ENCODE measurements around the gene RB1.

The RB1 gene

DNA sequence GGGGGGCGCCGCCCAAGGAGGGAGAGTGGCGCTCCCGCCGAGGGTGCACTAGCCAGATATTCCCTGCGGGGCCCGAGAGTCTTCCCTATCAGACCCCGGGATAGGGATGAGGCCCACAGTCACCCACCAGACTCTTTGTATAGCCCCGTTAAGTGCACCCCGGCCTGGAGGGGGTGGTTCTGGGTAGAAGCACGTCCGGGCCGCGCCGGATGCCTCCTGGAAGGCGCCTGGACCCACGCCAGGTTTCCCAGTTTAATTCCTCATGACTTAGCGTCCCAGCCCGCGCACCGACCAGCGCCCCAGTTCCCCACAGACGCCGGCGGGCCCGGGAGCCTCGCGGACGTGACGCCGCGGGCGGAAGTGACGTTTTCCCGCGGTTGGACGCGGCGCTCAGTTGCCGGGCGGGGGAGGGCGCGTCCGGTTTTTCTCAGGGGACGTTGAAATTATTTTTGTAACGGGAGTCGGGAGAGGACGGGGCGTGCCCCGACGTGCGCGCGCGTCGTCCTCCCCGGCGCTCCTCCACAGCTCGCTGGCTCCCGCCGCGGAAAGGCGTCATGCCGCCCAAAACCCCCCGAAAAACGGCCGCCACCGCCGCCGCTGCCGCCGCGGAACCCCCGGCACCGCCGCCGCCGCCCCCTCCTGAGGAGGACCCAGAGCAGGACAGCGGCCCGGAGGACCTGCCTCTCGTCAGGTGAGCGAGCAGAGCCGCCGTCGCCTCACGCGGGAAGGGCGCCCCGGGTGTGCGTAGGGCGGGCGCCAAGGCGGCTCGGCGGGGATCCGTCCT, at the start of gene RB1:
Gene RB1 (plus strand): TSS at position 393 of the 784 bp plus-strand sequence. CDS start 162 bp downstream, at position 555.
- DNase-seq, result peak; percentile 90

DNA sequence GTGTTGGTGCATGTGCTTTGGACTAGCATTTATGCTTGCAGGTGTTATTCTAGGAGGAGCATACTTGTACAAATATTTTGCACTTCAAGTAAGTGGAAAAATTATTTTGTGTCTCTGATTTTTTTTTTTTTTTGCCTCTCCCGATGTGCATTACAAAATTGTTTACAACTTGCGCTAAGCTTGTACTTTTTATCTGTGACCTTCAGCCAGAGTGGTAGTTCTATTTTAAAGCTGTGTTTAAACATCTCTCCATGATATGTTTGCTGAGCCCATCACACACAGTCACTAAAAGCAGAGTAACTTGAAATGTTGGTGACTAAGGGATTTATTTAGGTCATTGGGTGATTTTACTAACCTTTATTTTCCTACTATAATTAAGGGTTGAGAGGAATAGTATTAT, 49.7 kb upstream of the RB1 start:
- no peak for DNase-seq

DNA sequence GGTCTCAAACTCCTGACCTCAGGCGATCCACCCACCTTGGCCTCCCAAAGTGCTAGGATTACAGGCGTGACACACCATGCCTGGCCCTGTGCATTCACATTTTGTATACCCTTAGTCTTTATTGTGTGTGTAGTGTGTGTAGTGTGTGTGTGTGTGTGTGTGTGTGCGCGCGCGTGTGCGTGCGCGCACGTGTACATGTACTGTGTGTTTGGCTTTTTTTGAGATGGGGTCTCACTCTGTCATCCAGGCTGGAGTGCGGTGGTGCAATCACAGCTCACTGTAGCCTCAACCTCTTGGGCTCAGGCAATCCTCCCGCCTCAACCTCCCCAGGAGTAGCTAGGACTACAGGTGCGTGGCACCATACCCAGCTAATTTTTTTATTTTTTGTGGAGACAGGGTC, 48.5 kb upstream of the RB1 start:
- DNase-seq, result no peak

DNA sequence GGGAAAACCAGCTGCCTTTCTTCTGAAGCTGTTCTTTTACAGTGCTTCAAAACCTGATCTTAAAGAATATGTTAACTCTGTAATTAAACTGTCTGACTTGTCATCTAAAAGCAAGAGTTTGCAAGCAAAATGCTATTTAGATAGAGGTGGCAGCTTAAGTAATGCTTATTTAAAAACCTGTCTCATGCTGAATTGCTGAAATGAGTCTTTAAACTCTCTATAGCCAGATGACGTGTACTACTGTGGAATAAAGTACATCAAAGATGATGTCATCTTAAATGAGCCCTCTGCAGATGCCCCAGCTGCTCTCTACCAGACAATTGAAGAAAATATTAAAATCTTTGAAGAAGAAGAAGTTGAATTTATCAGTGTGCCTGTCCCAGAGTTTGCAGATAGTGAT, 47.6 kb upstream of the RB1 start:
- DNase-seq, result no peak

DNA sequence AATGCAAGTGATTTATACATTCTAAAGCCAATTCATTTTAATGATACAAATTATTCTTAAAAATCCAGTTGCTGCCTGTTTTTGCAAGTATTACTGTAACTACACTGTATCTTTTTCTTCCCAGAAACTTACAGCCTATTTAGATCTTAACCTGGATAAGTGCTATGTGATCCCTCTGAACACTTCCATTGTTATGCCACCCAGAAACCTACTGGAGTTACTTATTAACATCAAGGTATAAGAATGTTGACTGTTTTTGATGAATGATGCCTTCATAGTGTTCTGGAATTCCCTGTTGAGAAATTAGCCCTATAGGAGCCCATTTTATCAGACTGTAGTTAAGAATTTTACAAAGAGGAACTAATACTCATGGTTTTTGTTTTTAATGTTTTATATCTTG, 45.5 kb upstream of the RB1 start:
- no peak for DNase-seq

DNA sequence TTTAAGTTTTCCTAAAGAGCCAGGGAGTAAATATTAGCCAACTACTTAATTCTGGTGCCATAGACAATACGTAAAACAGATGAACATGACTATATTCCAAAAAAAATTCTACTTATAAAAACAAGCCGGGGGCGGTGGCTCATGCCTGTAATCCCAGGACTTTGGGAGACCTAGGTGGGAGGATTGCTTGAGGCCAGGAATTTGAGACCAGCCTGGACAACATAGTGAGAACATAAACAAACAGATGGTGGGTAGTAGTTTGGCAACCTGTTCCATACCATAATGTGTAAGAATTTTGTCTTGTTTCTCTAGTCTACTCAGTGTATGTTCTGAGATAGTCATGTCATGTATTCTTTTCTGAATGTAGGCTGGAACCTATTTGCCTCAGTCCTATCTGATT, 45.1 kb upstream of the RB1 start:
- no peak for DNase-seq

DNA sequence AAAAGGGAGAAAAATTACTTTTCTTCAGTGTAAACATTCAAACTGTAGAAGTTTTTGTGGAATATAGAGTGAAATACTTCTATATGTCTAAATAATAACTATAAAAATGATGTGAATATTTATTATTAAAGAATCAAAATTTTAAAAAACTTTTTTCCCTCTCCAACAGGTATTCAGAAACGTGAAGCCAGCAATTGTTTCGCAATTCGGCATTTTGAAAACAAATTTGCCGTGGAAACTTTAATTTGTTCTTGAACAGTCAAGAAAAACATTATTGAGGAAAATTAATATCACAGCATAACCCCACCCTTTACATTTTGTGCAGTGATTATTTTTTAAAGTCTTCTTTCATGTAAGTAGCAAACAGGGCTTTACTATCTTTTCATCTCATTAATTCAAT, 42.6 kb upstream of the RB1 start:
- no peak for DNase-seq

DNA sequence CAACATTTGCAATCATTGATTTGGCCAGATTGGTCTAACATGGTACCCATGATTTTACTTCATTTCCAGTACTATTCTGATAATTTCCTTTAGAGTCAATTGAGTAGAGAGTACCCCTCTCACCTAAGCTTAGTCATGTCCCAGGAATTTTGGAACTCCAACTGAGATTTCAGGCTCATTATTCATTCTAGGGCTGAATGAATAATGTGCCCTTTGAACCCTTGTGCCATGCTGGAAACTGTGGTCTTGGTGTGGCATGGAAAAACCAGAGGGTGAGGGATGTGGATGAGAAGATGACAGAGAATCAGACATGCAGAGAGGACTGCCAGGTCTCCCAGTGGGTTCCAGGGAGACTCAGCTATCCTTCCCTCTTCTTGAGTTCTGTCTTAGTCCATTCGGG, 40.4 kb upstream of the RB1 start:
- DNase-seq, result no peak

DNA sequence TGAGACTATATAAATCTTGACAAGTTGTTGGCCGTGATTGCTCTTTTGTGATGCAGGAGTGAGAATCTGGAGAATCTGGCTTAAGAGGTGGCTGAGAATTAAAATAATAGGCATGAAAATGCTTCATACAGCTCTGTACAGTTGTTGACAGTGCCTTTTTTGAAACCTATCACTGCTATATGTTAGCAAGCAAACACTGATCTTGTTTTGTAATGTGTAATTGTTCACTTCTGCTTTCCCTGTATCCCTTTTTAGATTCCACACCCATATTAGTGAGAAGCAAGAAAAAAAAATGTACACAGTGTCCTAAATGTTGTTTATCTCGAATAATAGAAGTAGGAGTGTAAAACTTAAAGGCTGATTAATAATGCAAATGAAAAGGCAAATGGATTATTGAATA, 39.5 kb upstream of the RB1 start:
- no peak for DNase-seq

DNA sequence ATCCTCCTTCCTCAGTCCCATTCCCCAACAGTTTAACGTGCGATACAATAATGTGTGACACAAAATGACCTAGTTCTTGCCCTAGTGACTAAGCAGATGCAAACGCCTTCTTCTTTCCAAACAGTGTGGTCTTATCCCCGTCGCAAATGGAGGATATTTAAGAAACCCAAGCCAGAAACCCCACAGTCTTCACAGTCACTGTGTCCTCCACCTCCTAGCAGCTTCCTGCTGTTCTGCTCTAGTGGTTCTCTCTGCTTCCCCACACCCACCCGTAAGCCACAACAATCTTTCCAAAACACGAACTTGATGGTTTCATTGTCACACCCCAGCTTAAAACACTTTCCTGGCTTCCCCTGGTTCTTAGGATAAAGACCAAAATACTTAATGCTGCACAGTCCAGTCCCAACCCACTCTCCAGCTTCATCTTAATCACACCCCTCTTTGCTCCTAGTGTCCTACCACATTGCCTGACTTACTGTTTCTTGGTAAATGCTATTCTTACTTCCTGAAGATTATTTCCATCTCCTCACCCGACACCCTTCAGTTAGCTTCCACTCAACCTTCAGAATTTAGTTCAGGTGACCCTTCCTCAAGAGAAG, 38.2 kb upstream of the RB1 start:
- DNase-seq, result peak; percentile 15

DNA sequence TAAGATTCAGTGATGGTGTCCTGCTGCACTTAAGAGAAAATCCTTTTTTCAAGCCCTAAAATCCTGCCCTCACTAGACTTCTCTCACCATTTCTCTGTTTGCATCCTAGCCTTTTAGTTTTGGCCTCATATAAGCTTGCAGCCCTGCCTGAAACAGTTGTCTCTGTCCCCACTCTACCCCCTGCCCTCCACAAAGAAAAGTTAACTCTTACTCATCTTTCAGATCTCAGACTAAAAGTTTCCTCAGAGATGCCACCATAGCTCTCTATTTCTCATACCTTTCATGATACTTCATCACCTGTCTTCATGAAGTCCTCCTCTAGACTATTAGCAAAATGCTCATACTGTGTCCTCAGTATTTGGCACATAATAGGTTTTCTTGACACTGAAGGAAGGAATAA, 37.4 kb upstream of the RB1 start:
- DNase-seq, result no peak

DNA sequence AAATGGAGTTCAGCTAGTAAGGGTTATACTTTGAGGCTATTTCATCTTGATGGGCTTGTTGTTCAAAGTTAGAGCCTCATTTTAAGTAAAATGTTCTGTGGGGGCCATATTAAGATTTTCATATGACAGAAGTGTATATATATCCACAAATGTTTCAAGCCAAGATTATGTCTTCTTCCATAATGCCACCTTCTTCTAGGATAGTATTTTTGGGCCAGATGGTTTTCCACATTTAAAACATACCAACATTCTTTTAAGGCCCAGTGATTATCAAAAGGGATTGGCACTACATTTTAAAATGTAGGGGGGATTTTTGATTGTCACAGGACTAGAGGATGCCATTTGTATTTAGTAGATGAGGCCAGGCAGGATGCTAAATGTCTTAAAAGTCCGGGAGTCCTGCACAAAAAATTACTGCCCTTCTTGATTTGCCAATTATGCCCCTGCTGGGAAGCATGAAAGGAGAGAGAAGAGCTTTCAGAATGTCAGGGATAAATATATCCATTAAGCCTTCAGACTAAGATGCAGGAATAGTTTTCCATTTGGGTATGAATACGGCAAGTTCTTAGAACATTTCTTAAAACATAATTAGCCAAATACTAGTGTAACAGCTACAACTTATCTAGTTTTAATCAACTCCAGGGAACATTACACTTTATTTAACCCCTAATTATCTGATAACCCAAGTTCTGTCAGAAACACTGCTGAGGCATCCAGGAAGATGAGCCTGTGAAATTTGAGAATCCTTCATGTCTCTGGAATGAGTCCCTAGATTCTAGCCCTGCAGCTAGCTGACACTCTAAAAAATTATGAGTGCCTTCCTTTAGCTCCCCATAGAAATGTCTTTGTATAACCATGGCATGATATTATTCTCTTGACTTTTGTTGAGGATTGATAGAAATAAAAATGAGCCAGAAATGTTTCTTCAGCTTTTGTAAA, 36.6 kb upstream of the RB1 start:
- DNase-seq, result no peak

DNA sequence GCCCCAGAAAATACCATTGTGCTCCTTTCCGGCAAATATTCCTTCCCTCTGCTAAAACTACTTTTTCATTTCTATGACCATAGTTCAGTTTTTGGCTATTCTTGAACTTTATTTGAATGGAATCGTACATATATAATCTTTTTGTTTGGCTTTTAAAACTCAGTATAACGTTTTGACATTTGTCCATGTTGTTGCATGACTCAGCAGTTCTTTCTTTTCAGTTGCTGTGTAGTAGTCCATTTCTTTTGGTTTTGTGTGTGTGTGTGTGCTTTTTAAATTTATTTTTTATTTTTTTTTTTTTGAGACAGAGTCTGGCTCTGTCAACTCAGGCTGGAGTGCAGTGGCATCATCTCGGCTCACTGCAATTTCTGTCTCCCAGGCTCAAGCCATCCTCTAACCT, 35.5 kb upstream of the RB1 start:
- no peak for DNase-seq

DNA sequence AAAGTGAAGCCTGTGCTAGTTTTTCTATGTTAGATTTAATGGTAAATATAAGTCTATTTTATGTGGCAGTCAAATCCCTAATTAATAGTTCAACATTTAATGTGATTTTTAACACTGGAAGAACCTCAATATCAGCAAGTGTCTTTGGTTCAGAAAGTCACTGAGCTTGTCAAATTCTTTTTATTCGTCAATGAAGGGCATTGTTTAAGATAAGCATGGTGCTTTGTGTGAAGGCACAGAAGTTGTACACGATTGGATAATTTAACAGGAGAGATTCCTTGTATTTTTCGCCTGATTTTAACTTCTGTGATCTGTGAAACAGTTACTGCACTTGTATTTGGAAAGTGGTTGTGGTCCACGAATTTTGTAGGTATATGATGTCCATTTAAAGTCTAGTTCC, 30.2 kb upstream of the RB1 start:
- no peak for DNase-seq

DNA sequence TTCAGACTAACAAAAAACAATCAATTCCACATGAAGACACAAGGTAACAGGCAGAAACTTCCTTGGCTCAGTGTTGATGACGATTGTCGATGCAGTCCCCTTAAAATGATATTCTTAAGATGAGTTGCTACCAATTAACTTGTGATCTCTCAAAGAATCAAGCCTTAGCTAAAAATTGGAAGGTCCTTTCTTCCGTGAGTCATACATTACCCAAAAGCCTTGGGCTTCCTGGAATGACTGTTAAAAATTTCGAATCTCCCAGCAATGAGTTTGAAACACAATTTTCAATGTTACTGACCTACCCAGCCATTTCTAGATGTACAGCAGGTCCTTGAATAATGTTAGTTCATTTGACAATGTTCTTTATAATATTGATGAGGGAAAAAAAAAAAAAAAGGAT, 28.0 kb upstream of the RB1 start:
- no peak for DNase-seq

DNA sequence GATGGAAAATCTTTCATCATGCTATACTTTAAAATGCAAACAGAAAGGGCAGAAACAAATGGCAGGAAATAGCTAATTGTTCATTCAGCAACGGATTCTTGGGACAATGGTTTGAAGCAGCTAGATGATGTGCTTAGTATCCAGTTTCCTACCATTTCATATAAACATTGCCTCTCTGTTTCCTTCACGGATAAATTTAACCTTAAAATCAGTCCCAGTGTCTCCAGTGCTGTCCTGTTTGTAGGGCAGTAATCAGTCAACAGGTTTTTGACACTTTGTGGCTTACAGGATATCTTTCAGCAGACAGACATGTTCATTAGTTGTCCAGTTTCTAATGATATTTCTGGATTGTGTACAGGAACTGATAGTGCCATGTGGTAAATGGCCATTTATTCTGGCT, 24.7 kb upstream of the RB1 start:
- DNase-seq, result no peak

DNA sequence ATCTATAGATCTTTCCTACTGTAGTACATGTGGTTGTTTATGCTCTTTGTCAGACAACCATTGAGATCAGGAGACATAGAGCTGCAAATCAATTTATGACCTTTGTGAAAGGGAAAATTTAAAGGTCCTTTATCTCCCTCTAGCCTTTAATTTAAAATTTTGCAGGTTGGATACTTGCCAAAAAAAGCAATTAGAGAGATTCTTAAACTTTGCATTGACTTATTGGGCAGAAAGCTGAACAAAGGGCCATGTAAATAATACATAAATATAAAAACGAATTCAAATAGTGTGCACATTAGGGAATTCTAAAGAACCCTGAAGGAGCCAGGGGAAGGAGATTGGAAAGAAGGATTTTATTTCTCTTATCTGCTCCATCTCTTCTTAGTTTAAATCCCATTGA, 22.0 kb upstream of the RB1 start:
- DNase-seq, result no peak

DNA sequence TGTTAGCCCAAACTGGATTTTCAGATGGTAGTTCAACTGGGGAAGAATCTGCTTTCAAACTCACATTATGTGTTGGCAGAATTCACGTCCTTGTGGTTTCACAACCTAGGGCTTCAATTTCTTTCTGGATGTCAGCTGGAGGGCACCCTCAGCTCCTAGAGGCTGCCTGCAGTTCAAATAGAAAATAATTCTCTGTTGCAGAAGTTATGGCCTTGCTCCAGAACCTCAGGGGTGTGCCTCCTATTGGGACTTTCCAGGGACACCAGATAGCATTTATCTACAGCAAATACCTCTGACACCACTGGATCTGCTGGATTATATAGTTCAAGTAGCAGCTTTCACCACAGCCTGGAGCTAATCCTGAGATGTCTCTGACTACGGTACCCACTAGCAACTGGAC, 11.8 kb upstream of the RB1 start:
- DNase-seq, result no peak

DNA sequence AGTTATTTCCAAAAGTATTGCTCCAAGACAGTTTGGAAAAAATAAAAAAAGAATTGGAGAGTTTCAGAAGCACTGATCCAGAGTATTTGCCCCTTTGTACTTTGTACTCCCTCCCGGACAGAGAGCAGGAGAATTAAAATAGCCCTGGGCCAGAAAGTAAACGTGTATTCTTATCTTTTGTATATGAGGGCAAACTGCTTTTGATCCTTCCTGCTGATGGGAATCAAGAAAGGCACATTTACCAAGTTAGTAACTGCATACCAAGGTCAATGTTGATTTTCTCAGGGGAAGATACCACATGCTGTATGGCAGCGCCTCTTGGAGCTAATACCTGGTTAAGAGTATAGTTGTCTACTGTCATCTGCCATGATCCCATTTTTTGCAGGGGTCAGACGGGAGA, 10.9 kb upstream of the RB1 start:
- DNase-seq, result no peak

DNA sequence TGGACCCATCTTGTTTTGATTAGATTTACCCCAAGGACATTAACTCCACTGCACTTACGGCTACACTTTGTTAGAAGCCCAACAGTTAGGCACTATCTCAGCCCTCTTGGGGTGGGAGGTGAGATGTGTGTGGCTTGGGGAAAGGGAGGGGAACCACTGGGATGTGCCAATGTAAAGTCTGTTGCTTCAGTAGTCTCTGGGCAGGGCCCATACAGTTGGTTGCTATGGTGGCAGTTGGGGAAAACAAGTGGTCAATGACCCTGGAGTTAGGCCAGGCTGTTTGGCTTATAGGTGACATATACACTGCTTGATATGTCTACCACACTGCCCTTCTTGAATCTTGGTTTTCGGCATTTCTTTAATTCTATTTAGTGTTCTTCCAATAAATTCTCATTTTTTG, 8.9 kb upstream of the RB1 start:
- no peak for DNase-seq

DNA sequence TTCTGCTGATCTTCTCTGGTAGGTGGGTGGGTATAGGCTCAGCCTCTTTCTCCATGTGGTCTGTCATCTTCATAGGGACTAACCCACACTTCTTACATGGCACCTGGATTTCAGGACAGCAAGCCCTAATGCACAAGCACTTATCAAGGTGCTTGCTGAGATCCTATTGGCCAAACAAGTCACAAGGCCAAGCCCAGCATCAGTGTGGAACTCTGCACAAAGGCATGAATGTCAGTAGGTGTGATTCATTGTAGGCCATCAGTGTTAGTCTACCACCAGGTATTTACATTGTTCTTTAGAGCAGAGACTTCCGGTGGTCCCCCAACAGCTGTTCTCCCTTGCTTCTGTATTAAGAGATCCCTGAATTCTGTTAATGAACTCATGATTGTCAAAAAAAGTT, 8.3 kb upstream of the RB1 start:
- no peak for DNase-seq

DNA sequence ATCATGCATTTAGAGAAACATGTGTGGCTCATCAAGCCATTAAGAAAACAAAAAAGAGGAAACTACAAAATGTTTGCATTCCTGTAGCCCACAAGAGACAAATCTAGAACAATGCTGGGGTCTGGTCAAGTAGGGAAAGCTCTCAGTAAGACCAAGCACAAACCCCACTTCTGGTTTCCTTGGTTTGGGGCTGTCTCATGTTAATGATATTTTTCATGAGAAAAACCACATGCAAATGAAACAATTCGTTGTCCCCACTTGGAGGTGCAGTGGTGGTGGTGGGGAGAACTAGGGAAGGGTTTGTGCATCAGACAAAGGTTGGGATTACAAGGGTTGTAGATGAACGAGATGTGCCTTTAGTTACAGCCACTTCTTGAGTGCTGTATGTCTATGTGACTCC, 7.0 kb upstream of the RB1 start:
- no peak for DNase-seq

DNA sequence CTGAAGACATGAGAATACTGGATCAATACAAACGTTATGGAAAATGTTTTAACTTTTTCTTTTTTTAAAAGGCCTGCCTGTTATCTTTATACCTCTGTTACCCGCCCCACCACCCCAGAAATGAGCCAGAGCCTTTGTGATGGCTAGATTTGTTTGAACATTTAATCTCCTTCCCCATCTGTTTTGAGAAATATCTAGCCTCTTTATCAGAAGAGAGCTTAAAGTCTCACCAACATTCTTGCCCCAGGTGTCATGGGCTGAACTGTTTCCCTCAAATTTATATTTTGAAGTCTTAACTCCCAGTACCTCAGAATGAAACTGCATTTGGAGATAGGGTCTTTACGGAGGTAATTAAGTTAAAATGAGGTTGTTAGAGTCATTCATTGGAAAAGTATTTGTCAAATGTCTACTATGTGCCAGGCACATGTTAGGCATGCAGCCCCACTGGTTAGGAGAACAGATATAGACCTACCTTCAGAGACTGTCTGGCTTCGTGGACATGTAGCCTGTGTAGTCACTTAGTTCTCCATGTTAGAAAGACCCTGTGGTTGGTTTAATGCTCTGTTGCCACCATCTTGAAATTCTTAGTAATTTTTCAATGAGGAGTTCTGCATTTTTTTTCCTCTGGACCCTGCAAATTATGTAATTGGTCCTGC, 6.3 kb upstream of the RB1 start:
- no peak for DNase-seq

Data from activated naive CD4-positive, alpha-beta T cell treated with Interleukin-2 at 50 U/mL for 16 hours (primary cell).